SU-DHL-6 (cell line): ENCODE results near the gene ETS1.

ENCODE experiments used
- H2AFZ ChIP-seq: fragments of 200-600 bp; sonication (generic); 2 replicates; pipeline ENCODE4 v1.6.1; 2014; ENCODE audit warnings: low read depth, mild to moderate bottlenecking, moderate library complexity, mixed read lengths, antibody characterized with exemption, low read length; ENCODE audit not compliant: severe bottlenecking
- H3F3A ChIP-seq: fragments of 200-600 bp; shearing (Covaris generic); 2 replicates; pipeline ENCODE4 v1.6.0; 2016; ENCODE audit warnings: antibody characterized with exemption, mild to moderate bottlenecking; ENCODE audit not compliant: insufficient read depth
- H3K27ac ChIP-seq: fragments of 200-600 bp; sonication (generic); 2 replicates; pipeline ENCODE4 v1.5.1; 2016; ENCODE audit warnings: low read depth, mild to moderate bottlenecking, low read length, moderate library complexity, mixed read lengths
- H3K27me3 ChIP-seq: fragments of 200-600 bp; sonication (generic), shearing (Covaris generic); 2 replicates; pipeline ENCODE4 v1.6.0; 2014; ENCODE audit warnings: mild to moderate bottlenecking, low read length
- H3K36me3 ChIP-seq: fragments of 200-600 bp; sonication (generic); 2 replicates; pipeline ENCODE4 v1.6.1; 2014; ENCODE audit warnings: mild to moderate bottlenecking, low read length, mixed read lengths
- H3K4me2 ChIP-seq: fragments of 300-600, 200-600 bp; shearing (Covaris generic), sonication (generic); 2 replicates; pipeline ENCODE4 v1.6.0; 2014; ENCODE audit warnings: low read length, low read depth, mild to moderate bottlenecking; ENCODE audit not compliant: poor library complexity, severe bottlenecking
- H3K4me3 ChIP-seq: fragments of 200-600 bp; sonication (generic); 2 replicates; pipeline ENCODE4 v1.5.1; 2014; ENCODE audit warnings: antibody characterized with exemption, low read length, mild to moderate bottlenecking, mixed read lengths; ENCODE audit not compliant: insufficient read depth, poor library complexity, severe bottlenecking
- H3K79me2 ChIP-seq: fragments of 200-600 bp; sonication (generic); 2 replicates; pipeline ENCODE4 v1.6.1; 2014; ENCODE audit warnings: mild to moderate bottlenecking, low read length, moderate library complexity; ENCODE audit not compliant: insufficient read depth
- H3K9ac ChIP-seq: fragments of 200-600 bp; sonication (generic); 2 replicates; pipeline ENCODE4 v1.7.0; 2014; ENCODE audit warnings: mild to moderate bottlenecking, low read length
- H3K9me2 ChIP-seq: fragments of 200-600 bp; sonication (generic); replicated peaks from 2 replicates; pipeline ENCODE4 v1.6.1; 2014; ENCODE audit warnings: low read length; ENCODE audit not compliant: insufficient read depth
- H3K9me3 ChIP-seq: fragments of 200-600 bp; sonication (generic); 2 replicates; pipeline ENCODE4 v1.6.1; 2014; ENCODE audit warnings: low read length, mixed read lengths; ENCODE audit not compliant: insufficient read depth
- H4K20me1 ChIP-seq: fragments of 200-600 bp; sonication (generic); 2 replicates; pipeline ENCODE4 v1.6.1; 2014; ENCODE audit warnings: low read depth, mild to moderate bottlenecking, antibody characterized with exemption, low read length, moderate library complexity, mixed read lengths
- EZH2phosphoT487 ChIP-seq: fragments of 200-600 bp; sonication (generic), shearing (Covaris generic); conservative IDR thresholded peaks from 2 replicates; pipeline ENCODE4 v1.6.1; 2018; ENCODE audit warnings: mild to moderate bottlenecking, antibody characterized with exemption, low read length, moderate library complexity, mixed read lengths
- TF ChIP-seq, protein P1 (sequence below): fragments of 200-600 bp; sonication (generic); IDR thresholded peaks from one replicate; pipeline ENCODE4 v1.5.1; 2017; ENCODE audit warnings: antibody characterized with exemption, mild to moderate bottlenecking, low read length, moderate library complexity; ENCODE audit not compliant: insufficient read depth, poor library complexity, severe bottlenecking

Gene ETS1

GRCh38 chr11:128480665-128481064, 106.7 kb downstream of the ETS1 start:
- Histone ChIP-seq H3K9me2 (no peaks in the 10 kb centered on the region), H3K9me3 (no peaks in the 10 kb centered on the region), H3K9ac (no peak overlapping the region), H3K79me2 (peaks cover 58% of the 10 kb centered on the region; the same call in 1 of the 2 replicates), H3F3A (peaks cover 72% of the 10 kb centered on the region), H3K36me3 (peaks cover 24% of the 10 kb centered on the region; the same call in 1 of the 2 replicates), H2AFZ (no peak overlapping the region), H3K4me3 (no peak overlapping the region), H4K20me1 (no peaks in the 10 kb centered on the region), H3K27ac (0 out of 2 replicates have a peak overlapping the region, but pooled peaks have one; percentile 86), H3K4me2 (no peak overlapping the region), H3K27me3 (no peaks in the 10 kb centered on the region)
- TF ChIP-seq EZH2phosphoT487, result no peak
- TF ChIP-seq, protein P1, sequence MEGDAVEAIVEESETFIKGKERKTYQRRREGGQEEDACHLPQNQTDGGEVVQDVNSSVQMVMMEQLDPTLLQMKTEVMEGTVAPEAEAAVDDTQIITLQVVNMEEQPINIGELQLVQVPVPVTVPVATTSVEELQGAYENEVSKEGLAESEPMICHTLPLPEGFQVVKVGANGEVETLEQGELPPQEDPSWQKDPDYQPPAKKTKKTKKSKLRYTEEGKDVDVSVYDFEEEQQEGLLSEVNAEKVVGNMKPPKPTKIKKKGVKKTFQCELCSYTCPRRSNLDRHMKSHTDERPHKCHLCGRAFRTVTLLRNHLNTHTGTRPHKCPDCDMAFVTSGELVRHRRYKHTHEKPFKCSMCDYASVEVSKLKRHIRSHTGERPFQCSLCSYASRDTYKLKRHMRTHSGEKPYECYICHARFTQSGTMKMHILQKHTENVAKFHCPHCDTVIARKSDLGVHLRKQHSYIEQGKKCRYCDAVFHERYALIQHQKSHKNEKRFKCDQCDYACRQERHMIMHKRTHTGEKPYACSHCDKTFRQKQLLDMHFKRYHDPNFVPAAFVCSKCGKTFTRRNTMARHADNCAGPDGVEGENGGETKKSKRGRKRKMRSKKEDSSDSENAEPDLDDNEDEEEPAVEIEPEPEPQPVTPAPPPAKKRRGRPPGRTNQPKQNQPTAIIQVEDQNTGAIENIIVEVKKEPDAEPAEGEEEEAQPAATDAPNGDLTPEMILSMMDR, result no peak

GRCh38 chr11:128480066-128480465, 107.3 kb downstream of the ETS1 start:
- TF ChIP-seq, protein P1, result no peak
- no peak for TF ChIP-seq EZH2phosphoT487
- H3K79me2 ChIP-seq, result peaks cover 62% of the 10 kb centered on the region; the same call in 1 of the 2 replicates
- peak overlapping the region; percentile 98 for H3K27ac ChIP-seq
- no peak overlapping the region for H3K9ac ChIP-seq
- peaks cover 21% of the 10 kb centered on the region; the same call in 1 of the 2 replicates for H3K36me3 ChIP-seq
- no peaks in the 10 kb centered on the region for H3K9me3 ChIP-seq
- H2AFZ ChIP-seq, result no peak overlapping the region
- peaks cover 70% of the 10 kb centered on the region for H3F3A ChIP-seq
- H3K9me2 ChIP-seq, result no peaks in the 10 kb centered on the region
- no peak overlapping the region for H3K4me2 ChIP-seq
- no peaks in the 10 kb centered on the region for H4K20me1 ChIP-seq
- H3K27me3 ChIP-seq, result no peaks in the 10 kb centered on the region
- H3K4me3 ChIP-seq, result no peak overlapping the region

DNA sequence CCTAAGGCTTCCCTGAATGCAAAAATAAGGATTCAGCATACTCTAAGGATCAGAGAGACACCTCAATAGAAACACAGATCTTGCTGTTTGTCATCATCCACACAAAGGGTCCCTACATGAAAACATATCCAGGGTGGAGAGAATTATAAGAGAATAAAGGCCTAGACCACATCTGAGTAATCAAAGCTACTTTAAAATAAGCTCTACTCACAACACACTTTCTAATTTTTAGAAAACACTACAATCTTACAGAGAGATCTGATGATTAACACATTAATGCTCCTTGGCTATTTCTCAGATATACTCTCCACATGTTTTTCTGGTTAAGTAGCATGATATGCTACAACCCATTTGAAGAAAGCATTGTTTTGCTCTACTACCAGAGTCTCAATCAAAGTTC, 108.2 kb downstream of the ETS1 start:
- peak overlapping the region; percentile 90 for H3K4me2 ChIP-seq
- H3F3A ChIP-seq, result peaks cover 72% of the 10 kb centered on the region
- H2AFZ ChIP-seq, result no peak overlapping the region
- no peaks in the 10 kb centered on the region for H3K27me3 ChIP-seq
- peaks cover 21% of the 10 kb centered on the region; the same call in 1 of the 2 replicates for H3K36me3 ChIP-seq
- H3K9ac ChIP-seq, result no peak overlapping the region
- no peaks in the 10 kb centered on the region for H4K20me1 ChIP-seq
- H3K27ac ChIP-seq, result peak overlapping the region; percentile 98
- H3K79me2 ChIP-seq, result peaks cover 65% of the 10 kb centered on the region; the same call in 1 of the 2 replicates
- no peaks in the 10 kb centered on the region for H3K9me2 ChIP-seq
- H3K4me3 ChIP-seq, result no peak overlapping the region
- H3K9me3 ChIP-seq, result no peaks in the 10 kb centered on the region
- TF ChIP-seq, protein P1, result no peak
